GM19099 (cell line): ENCODE measurements around the gene ASNSD1.

ENCODE experiments used
- POLR2A ChIP-seq: IDR thresholded peaks from 3 replicates; pipeline ENCODE4 v1.6.1; 2011; ENCODE audit warnings: low read depth; ENCODE audit not compliant: insufficient read length; ENCODE audit errors: extremely low read depth

ASNSD1 gene

GRCh38 chr2:189673661-189674373 is 12.6 kb downstream of the ASNSD1 start:
- TF ChIP-seq POLR2A = no peak

DNA sequence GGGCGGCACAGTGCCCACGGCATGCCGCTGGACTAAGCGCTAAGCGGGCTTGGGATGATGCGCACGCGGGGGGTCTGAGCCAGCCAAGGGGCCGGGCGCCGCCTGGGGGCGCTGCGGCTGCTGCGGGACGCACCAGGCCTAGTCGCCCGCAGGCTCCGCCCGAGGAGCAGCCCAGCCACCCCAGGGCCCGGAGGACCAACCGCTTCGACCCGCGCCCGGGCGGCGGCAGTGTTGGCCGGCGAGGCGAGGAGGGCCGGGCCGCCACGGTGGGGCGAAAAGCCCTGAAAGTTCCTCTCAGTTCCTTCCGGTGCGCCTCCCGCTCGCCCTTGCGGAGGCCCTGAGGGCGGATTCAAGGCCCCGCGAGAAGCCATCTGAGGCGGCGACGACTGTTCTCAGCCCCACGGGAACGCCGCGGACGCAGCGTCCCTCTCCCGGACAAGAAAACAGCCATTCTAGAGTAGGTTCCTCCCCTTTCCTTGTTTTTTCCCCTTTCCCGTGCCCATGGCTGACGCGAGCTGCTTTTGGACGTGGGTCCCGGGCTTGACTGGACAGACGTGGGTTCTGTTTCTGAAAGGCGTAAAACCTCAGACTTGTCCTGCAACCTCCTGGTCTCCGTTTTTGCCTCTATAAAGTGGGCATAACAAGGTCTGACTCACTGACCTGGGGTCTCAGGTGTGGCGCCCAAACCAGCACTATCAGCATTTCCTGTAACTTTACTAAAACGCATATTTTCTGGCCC is 13.3 kb downstream of the ASNSD1 start, which contains the start of gene ANKAR:
Gene ANKAR, plus strand, starts transcription at position 297 of the 739 bp plus-strand sequence. CDS start 1,821 bp downstream, outside the sequence.
- peak; percentile 73 for TF ChIP-seq POLR2A

GRCh38 chr2:189676471-189676870 is 15.2 kb downstream of the ASNSD1 start:
- no peak for TF ChIP-seq POLR2A

DNA sequence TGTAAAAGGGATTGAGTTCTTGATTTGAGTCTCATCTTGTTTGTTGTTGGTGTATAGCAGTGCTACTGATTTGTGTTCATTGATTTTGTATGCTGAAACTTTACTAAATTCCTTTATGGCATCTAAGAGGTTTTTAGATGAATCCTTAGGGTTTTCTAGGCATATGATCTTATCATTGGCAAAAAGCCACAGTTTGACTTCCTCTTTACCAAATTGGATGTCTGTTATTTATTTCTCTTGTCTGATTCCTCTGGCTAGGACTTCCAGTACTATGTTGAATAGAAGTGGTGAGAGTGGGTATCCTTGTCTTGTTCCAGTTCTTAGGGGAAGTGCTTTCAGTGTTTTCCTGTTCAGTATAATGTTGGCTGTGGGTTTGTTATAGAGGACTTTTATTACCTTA is 18.0 kb downstream of the ASNSD1 start:
- no peak for TF ChIP-seq POLR2A

GRCh38 chr2:189681203-189681602 is 19.9 kb downstream of the ASNSD1 start:
- no peak for TF ChIP-seq POLR2A

- no peak for TF ChIP-seq POLR2A
These were observed 20.6 kb downstream of the ASNSD1 start for GRCh38 chr2:189681903-189682302.

- TF ChIP-seq POLR2A = no peak
These were observed 22.1 kb downstream of the ASNSD1 start for GRCh38 chr2:189683348-189683747.

- TF ChIP-seq POLR2A = no peak
These were observed 23.6 kb downstream of the ASNSD1 start for GRCh38 chr2:189684811-189685210.

GRCh38 chr2:189685540-189686229 is 24.4 kb downstream of the ASNSD1 start:
- no peak for TF ChIP-seq POLR2A

- TF ChIP-seq POLR2A = no peak
These were observed 35.0 kb downstream of the ASNSD1 start for GRCh38 chr2:189696223-189696622.

DNA sequence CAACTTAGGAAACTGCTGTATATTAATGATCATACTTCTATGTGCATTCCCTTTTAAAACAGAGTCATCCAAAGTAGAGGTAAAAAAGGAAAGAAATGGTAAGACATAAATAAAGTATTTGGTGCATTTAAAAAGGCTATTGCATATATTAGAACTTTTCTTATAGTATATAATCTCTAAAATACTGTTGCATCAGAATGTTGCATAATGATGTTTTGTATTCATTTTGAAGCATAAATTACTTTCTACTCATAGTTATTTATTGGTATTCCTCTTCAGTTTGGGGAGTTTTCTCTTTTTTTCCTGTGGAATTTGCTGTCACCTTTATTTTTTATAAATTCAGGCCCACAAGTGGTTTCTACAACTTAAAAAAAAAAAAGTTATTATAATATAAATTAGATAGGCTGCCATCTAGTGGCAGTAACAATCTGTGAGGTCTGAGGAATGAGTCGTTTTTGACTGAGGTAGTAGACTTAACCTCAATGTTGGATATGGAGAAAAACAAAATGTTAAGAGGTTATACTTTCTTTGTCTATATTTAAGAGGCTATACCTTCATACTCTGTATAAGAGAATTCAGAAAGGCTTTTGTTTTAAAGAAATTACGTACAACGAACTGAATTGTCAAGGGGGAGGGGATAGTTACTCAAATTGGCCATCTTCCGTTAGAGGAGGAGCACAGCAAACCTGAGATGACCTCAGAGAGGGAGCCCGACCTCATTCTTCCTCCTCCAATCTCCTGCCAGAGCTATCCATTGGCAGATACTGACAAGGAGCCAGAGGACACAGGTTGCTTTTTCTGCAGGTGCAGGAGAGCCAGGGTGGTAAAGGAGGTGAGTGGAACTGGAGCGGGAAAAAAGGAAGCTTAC is 37.0 kb downstream of the ASNSD1 start:
- no peak for TF ChIP-seq POLR2A

- TF ChIP-seq POLR2A = no peak
These were observed 39.4 kb downstream of the ASNSD1 start for GRCh38 chr2:189700681-189701080.

GRCh38 chr2:189702071-189702470 is 40.8 kb downstream of the ASNSD1 start:
- no peak for TF ChIP-seq POLR2A

GRCh38 chr2:189709501-189710221 is 48.4 kb downstream of the ASNSD1 start:
- TF ChIP-seq POLR2A = no peak
